GM18951 (cell line): ENCODE results near the gene IMPA2.
"Not testable (repeated sequence)": the region's sequence is repeated elsewhere in the genome, so short reads cannot be mapped to it uniquely, and the experiment has no call there.

Experiments used
- POLR2A ChIP-seq: IDR thresholded peaks from 4 replicates; pipeline ENCODE4 v1.6.1; 2011; ENCODE audit warnings: mild to moderate bottlenecking; ENCODE audit not compliant: insufficient read length, insufficient read depth; ENCODE audit errors: extremely low read depth
- in situ Hi-C: fragments of 300-500 bp; cut with MboI; formaldehyde crosslinking; loops from one replicate; pipeline ENCODE4 v1.12.0; 2022; ENCODE audit warnings: low sequenced_read_pairs, mixed read lengths, inconsistent platforms; ENCODE audit not compliant: unreplicated experiment

Gene IMPA2

GRCh38 chr18:11951390-11951851 is 29.9 kb upstream of the IMPA2 start:
- TF ChIP-seq POLR2A, result no peak
- in situ Hi-C loops, result no loop called here

DNA sequence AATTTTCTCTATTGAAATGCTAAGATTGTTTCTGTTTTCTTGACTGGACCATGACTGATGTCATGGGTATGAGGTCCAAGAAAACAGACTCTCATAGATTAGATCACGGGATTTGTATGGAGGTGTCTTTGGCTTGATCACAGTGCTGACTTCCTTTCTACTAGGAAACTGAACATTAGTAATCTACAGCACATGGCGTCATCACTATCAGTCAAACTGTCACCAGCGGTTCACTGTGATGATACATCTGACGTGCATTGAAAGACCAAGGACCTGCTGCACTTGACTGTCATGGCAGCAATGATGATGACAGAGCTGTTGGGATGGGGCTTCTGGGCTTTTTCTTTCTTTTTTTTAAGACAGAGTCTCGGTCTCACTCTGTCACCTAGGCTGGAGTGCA is 28.2 kb upstream of the IMPA2 start:
- no peak for TF ChIP-seq POLR2A
- in situ Hi-C loops, result no loop called here

GRCh38 chr18:11955239-11956029 is 25.9 kb upstream of the IMPA2 start:
- in situ Hi-C loops, result no loop called here
- no peak for TF ChIP-seq POLR2A

DNA sequence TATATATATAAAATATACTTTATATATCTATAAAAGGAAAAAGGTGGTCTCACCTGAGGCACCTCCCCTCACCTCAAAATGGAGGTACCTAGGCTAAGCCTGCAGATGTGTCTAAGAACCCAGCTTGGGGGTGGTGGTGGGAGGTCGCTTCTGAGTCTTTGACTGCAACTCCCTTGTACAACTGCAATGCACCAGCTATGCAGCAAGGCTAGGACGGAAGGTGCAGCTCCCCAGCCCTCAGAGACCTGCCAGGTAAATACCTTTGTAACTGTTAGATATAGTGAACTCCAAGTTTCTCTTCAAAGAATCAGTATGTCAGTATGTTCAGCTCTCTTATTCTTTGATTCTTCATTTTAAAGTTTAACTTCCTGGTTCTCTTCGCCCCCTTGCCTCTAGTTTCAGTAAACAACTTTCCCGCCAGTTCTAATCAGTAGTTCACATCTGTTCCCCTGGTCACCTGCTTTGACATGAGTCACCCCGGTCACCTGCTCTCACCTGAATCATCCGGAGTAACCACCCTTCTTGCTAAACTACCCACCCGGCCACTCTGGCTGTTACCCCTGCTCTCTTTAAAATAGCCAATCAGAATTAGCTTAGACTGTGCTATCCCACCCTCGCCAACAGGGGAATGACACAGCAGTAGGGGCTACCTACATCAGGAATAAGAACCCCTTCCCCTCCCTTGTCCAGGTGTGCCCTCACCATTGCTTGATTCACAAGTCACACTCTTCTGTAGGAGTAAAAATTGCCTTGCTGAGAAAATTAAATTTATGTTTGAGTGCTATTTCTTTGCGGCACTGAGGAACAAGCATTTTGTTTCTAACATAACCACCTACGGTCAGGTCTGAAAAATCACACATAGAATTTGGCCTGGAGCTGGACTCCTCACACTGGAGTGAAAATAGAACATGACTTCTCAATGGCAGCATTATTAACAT is 24.7 kb upstream of the IMPA2 start:
- in situ Hi-C loops, result no loop called here
- TF ChIP-seq POLR2A, result no peak

- TF ChIP-seq POLR2A, result no peak
- in situ Hi-C loops, result no loop called here
Observed at GRCh38 chr18:11957636-11958035, 23.7 kb upstream of the IMPA2 start.

DNA sequence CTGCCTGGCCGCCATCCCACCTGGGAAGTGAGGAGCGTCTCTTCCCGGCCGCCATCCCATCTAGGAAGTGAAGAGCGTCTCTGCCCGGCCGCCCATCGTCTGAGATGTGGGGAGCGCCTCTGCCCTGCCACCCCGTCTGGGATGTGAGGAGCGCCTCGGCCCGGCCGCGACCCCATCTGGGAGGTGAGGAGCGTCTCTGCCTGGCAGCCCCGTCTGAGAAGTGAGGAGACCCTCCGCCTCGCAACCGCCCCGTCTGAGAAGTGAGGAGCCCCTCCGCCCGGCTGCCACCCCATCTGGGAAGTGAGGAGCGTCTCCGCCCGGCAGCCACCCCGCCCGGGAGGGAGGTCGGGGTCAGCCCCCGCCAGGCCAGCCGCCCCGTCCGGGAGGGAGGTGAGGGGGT is 21.7 kb upstream of the IMPA2 start:
- in situ Hi-C loops, result not testable (repeated sequence)

DNA sequence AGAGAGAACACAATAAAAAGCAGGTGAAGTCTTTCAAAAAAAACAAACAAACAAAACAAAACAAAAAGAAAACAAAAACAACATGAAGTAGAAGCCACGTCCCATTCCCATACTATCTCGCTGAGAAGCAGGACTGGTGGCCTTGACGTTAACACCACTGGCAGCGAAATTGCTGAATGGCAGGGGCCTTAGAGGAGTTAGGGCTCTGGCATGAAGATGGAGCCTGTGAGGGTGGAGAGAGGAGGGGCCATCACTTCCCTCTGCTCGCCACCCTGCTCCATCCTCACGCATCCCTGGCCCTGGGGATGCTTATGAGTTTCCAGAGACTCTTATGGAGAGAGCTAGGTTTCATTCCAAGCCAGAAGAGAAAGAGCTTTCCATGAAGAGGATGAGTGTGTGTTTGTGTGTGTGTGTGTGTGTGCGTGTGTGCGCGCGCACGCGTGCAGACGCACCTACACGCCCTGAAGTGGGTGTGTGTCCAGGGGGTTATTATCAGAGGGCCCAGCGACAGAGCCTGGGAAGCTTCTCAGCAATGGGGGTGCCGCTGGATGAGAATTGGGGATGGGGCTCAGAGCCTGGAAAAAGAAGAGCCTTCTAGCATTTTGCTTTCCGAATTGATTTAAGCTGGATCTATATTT is 20.4 kb upstream of the IMPA2 start:
- in situ Hi-C loops, result no loop called here
- no peak for TF ChIP-seq POLR2A

DNA sequence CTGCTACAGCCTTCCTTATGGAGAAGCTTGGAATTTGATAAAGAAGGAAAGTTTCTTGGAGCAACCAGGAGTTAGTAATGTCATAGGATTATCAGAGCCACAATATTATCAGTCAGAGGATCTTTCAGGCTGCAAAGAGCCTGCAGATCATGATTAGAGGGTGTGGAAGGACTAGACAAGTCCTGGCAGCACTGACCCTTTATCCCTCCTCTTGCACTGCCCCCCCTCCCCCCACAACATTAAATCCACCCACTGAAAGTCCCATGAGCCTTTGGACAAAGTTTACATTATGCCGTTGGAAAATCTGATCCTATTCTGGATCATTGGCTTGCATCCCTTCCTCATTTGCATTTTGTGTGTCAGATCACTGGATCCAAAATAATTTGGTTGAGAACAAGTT is 18.7 kb upstream of the IMPA2 start:
- TF ChIP-seq POLR2A, result no peak

GRCh38 chr18:11963991-11964484 is 17.3 kb upstream of the IMPA2 start:
- in situ Hi-C loops, result no loop called here
- TF ChIP-seq POLR2A, result no peak

More for the DNA sequence above, 18.7 kb upstream of the IMPA2 start:
- in situ Hi-C loops, result no loop called here

DNA sequence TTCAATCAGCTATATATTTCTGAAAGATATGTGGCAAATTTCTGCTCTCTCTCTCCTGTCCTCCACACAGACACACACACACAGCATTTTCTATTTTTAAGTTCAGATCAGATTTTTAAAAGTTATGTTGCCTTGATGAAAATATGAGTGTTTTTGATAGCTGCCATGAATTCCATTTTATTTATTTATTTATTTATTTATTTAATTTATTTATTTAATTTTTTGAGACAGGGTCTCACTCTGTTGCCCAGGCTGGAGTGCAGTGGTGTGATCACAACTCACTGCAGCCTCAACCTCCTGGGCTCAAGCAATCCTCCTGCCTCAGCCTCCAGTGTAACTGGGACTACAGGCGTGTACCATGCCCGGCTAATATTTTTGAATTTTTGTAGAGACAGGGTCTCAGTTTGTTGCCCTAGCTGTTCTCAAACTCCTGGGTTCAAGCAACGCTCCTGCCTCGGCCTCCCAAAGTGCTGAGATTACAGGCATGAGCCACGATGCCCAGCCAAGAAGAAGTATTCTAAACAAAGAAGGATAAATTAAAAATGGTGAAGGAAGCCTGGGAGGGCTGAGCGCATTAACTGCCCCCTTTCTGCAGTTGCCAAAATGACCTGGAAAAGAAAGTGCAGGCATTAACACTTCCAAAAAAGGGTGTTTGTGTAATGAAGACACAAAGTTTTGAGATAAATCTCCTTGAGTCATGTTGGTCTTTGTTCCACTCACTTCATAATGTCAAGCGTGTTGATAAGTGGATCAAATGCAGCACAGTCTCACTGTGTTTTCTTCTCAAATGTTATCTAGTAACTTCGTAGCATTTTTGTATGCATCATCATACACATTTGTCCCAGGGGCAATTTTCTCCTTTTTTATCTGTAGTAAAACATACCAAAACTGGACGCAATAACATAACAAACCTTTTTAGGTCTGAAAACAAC is 11.1 kb upstream of the IMPA2 start:
- TF ChIP-seq POLR2A, result no peak
- in situ Hi-C loops, result no loop called here

- in situ Hi-C loops, result not testable (repeated sequence)
Observed at GRCh38 chr18:11970836-11971226, 10.5 kb upstream of the IMPA2 start.

- TF ChIP-seq POLR2A, result no peak
- in situ Hi-C loops, result no loop called here
Observed at GRCh38 chr18:11972371-11973174, 8.7 kb upstream of the IMPA2 start.
